Raji (cell line): Measurements from ENCODE around the gene CDC26.

Source experiments
- POLR2A ChIP-seq: IDR thresholded peaks from 2 replicates; pipeline ENCODE4 v1.6.1; 2011; ENCODE audit warnings: low read depth, low read length, control low read depth; ENCODE audit not compliant: insufficient read depth

Gene CDC26

GRCh38 chr9:113275157-113276131 lies at the start of gene CDC26, which contains the start of gene PRPF4:
Gene CDC26, minus strand, starts transcription at chr9:113275572. Its CDS starts 3,065 bp downstream, at chr9:113272507.
Gene PRPF4, plus strand, starts transcription at chr9:113275658. Its CDS starts 86 bp downstream, at chr9:113275744.
- TF ChIP-seq POLR2A, result peak; percentile 98

DNA sequence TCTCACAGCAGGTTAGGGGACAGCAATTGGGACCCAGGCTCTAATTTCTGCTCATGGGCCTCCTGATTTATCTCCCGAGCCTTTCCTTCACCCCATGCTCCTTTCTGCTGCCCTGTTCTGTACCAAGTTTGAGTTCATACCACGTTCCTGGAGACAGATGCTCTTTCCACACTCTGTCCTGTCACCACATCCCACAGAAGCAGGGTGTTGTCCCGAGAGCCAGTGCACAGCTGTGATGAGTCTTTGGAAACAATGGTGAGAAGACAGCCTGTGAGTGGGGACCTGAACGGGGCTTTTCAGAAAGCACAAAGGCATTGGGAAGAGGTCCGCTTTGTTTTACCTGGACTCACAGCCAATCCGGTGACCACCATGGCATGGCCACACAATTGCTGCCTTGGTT lies 47.3 kb upstream of the CDC26 start:
- no peak for TF ChIP-seq POLR2A

- no peak for TF ChIP-seq POLR2A
Measured at GRCh38 chr9:113320051-113320450, 44.7 kb upstream of the CDC26 start.

DNA sequence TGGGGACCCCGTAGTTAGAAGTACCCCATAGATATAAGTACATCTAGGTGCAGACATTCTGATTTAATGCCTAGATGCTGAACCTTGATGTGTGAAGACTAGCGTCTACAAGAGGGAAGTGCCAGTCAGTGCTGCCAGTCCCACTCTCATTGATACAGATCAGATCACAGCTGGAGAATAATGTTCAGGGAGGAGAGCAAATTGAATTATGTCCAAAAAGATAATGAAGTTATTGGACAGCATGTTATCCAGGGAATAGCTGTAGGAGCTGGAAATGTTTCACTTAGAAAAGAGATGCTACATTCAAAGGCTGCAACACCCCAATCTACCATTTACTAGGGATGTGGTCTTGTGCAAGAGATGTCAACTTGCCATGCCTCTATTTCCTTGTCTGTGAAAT lies 43.7 kb upstream of the CDC26 start:
- no peak for TF ChIP-seq POLR2A

GRCh38 chr9:113317777-113318176 lies 42.4 kb upstream of the CDC26 start:
- no peak for TF ChIP-seq POLR2A

DNA sequence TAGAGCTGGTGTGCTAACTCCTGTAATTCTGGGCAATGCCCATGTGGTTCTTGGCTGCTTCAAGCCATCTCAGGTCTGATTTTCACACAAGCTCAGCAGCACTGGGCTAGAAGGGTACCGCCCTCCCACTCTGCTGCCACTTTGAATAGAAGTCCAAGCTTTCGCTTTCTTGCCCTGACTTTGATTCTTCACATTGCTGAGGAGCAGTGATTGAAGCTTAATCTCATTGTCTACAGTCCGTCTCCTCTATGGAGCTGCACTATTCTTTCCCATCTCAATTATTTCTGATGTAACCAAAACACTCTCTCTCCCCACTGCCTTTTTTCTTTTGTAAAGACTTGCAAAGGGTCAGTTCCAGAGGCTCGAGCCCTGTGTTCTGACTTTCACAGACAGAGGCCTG lies 40.7 kb upstream of the CDC26 start:
- no peak for TF ChIP-seq POLR2A

DNA sequence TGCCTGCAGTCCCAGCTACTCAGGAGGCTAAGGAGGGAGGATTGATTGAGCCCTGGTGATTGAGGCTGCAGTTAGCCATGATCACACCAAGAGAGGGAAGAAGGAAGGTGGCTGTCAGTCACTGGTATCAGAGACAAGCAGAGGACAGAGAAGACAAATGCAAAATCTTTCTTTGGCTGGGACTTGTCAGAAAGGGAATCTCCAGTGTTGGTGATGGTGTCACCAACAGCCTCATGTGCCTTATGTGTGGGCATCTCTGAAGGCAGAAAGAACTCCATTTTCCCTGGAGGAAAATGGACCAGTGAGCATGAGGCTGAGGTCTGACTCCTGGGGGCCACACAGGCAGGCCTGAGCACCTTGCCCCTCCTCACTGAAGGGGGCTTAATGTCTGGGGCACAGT lies 39.9 kb upstream of the CDC26 start:
- TF ChIP-seq POLR2A, result no peak

DNA sequence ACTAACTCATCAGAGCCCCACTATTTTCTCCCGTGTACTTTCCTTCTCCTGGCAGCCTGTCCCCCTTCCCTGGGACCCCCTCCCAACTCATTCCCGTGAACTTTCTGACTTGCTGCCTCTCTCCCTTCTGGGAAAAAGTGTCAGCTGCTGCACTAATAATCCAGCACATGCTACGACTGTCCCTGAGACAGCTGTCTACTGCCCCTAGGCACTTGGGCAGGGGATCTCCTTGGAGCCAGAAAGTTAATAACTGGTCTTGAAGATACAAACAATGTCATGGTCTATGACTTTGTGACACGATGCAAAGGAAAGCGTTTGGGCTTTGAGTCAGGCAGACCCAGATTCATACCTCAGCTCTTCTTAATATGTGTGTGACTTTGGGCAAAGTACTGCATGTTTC lies 37.9 kb upstream of the CDC26 start:
- TF ChIP-seq POLR2A, result no peak

GRCh38 chr9:113311961-113312360 lies 36.6 kb upstream of the CDC26 start:
- TF ChIP-seq POLR2A, result no peak

GRCh38 chr9:113310538-113310937 lies 35.2 kb upstream of the CDC26 start:
- no peak for TF ChIP-seq POLR2A

GRCh38 chr9:113309204-113309813 lies 33.9 kb upstream of the CDC26 start:
- no peak for TF ChIP-seq POLR2A

- no peak for TF ChIP-seq POLR2A
Measured at GRCh38 chr9:113307396-113307975, 32.1 kb upstream of the CDC26 start.

DNA sequence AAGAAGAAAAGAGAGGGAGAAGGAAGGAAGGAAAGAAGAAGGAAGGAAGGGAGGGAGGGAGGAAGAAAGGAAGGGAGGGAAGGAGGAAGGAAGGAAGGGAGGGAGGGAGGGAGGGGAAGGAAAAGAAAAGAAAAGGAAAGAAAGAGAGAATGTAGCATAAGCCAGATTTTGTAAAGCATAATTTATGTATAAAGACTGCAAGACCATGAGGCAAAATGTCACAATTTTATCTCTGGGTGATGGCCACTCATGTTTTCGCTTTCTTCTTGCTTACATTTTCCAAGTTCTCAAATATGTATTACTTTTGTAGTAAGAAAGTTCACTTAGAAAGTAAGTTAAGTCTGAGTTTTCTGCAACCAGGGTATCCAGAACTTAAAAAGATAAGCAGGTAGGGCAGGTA lies 31.2 kb upstream of the CDC26 start:
- TF ChIP-seq POLR2A, result no peak

DNA sequence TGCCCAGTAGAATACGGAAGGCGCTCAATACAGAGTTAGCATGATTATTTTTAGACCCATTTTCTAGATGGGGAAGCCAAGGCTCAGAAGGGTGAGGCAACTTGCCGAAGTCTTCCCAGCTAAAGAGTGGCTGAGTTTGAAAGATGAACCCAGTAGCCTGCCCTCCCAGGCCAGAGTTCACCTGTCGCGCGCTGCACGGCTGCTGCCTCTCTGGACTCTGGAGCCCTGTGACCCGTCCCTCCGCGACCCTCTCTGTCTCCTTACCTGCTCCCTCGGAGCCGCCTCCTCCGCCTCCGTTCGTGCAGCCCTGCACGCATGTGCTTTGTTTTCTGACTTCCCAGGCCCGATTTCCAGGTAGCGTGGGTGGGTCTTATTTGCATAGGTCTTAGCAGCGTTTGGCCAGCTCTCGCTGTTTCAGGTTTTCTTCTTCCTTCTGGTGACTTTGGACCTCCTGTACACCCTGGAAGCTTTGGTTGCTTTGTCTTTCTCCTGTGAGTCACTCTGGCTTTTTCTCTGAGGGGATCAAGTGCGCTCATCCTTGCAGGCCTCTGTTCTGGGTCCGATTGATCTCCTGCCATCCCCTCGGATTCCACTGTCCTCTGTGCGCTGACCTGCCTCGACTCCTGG lies 27.5 kb upstream of the CDC26 start, which contains the start of gene RNF183:
RNF183 (minus strand) TSS at position 585 of the 627 bp plus-strand sequence. CDS start 5,192 bp downstream, outside the sequence.
- no peak for TF ChIP-seq POLR2A

DNA sequence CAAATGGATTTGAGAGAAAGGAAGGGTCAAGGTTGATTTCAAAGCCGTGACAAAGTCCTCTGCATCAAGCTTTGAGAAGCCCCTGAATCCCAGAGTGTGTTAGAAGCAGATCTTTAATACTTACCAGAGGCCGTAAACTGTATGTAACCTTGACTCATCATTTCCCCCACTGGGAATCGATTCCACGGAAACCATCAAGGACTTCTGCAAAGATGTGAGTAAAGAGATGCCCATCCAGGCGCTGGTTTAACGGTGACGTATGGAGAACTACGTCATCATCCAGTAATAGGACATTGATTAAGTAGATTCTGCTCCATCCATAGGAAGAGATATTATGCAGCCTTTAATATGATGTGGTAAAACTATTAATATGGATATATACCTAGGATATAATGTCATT lies 26.2 kb upstream of the CDC26 start:
- no peak for TF ChIP-seq POLR2A
